Stimulated activated CD4-positive, alpha-beta T cell treated with anti-CD3 and anti-CD28 coated beads, Interleukin-1b, Interleukin-23, amount 100 ng/mL, for 24 hours (primary cell): ENCODE results near the gene IMPDH1.
"Not testable (repeated sequence)": the region's sequence is repeated elsewhere in the genome, so short reads cannot be mapped to it uniquely, and the experiment has no call there.

Source experiments
- DNase-seq, 4 experiments: peaks; one replicate each; pipeline ENCODE4 v3.0.0-alpha.2; 2020; ENCODE audit warnings: low read depth in 4 of 4, low spot score in 1 of 4

The IMPDH1 gene

DNA sequence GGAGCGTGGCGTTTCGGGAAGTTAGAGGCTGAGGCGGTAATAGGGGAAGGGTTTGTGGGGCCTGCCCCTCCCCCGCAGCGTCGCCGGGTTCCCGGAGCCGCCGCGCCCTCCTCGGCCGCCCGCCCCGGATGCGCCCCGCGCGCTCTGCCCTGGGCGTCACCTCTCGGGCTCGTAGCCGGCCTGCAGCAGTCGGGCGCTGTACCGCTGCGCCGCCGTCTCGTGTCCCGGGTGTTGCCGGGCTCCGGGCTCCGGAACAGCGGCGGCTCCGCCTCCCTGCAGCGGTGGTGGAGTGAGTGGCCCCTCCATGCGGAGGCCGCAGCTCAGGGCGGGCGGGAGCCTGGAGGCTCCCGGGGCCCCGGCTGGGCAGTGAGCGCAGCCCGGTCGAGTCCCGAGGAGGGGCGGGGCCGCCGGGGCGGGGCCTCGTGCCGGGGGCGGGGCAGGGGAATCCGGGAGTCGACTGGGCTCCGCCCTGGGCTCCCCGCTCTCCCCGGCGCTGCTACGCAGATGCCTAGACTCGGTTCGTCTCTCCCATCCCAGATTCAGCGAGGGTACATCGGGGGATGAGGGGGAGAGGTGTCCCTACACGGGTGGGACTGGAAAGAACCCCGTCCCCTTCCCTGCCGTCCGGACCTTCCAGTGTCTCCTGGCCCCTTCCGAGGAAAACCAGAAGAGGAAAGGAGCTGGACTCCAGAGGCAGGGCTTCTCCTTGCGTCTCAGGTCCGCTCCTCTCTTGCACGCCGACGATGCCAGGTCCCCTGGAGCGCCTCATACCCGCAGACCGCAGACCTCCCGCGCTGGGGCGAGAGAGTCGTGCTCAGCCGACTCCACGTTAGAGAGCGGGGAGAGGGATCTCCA is at the start of gene IMPDH1:
IMPDH1 (minus strand) TSS at position 387 of the 855 bp plus-strand sequence; CDS start at position 306, 81 bp downstream.
- peak; percentile 57 to 89 (median 82) for DNase-seq

DNA sequence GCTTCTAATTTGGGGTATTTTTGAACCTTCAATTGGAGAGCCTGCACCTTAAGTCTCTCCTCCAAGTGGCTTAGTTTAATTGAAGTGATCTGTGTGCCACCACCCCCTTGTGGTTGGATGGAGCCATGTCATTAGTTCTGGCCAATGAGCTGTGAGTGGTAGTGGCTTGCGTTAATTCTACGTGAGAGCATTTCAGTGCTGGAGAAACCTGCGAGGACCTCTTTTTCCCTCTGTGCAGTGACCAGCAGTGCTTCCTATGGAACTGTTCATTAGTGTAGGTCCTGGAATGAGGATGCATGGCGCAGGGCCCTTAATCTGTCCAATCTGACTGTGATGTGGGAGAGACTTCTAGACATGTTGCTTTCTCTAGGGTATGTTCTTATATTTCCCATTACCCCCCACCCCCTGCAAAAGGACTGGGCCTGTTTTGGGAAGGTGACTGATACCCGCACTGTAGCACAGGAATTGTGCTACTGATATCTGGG is 49.7 kb upstream of the IMPDH1 start:
- DNase-seq = peak in 3 of 4 experiments; percentile 26 to 44 (median 30)

DNA sequence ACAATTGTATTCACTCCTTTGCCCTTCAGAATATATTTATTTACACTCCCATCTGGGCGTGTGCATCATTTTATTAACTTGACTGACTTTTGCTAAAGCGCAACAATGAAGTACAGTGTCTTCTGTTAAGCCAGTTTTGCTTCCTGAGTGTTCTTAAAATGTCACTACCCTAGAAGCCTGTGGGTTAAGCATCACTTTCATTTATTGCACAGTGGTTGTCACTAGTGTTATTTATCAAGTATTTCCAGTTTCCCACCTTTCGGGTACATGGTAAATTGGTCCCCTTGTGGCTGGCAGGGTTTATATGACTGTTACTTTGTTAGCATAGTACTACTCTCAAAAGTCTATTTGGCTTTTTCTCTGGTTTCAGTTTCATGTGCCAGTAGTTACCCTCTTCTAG is 49.2 kb upstream of the IMPDH1 start:
- DNase-seq = peak in 1 of 4 experiments; percentile 25

DNA sequence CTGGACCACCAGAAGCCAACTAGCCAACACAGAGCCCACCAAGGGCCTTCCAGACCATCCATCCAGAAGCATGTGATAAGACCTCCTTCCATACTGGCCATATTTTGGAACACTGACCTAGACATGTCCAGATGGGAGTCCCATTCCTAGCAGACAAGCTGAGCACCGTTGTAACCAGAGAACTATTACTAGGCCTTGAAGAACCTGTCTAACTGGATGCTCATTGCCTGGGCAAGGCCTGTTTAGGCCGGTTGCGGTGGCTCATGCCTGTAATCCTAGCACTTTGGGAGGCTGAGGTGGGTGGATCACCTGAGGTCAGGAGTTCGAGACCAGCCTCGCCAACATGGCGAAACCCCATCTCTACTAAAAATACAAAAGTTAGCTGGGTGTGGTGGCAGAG is 47.6 kb upstream of the IMPDH1 start:
- not testable (repeated sequence) for DNase-seq

DNA sequence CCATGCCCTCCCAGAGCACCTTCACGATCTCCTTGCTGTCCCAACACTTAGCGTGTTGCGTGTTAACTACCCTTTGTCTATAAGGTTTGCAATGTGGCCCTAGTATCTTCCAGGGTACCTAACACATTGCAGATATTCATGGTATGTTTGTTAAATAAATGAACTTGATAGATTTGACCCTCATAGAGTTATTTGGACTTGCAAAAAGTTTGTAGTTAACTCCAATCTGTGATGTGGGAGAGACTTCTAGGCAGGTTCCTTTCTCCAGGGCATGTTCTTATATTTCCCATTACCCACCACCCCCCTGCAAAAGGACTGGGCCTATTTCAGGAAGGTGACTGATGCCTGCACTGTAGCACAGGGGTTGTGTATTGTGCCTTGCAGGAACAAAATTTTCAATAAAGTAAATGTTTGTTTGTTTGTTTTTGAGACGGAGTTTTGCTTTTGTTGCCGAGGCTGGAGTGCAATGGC is 46.5 kb upstream of the IMPDH1 start:
- DNase-seq = no peak

DNA sequence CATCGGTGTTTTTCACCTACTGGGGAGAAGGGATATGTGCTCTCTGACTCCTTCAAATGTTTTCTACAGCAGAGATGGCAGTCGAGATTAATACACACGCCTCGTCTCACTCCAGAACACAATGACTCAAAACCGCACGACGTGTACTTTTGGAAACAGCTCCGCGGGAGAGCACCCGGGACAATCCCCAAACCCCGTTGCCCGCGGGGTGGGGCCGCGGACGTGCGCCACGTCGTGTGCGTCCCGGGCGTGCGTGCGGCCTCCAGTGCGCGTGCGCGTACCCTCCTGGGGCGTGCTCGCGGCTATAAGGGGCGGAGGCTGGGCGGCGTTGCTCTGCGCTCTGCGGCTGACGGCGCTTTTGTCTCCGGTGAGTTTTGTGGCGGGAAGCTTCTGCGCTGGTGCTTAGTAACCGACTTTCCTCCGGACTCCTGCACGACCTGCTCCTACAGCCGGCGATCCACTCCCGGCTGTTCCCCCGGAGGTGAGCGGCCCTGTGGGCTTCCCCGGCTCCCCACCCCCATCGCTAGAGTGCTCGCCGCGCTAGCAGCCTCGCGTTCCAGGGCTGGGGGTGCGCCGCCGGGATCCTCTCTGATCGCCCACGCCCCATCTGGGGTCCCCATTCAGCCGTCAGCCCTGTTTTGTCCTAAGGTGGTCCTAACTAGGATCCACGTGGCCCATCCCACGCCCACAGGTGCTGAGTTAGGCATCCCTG is 45.9 kb upstream of the IMPDH1 start, which contains the start of gene HILPDA:
HILPDA (plus strand) TSS at position 336 of the 712 bp plus-strand sequence. CDS start 1,391 bp downstream, outside the sequence.
- DNase-seq = peak; percentile 88 to 94 (median 89)

DNA sequence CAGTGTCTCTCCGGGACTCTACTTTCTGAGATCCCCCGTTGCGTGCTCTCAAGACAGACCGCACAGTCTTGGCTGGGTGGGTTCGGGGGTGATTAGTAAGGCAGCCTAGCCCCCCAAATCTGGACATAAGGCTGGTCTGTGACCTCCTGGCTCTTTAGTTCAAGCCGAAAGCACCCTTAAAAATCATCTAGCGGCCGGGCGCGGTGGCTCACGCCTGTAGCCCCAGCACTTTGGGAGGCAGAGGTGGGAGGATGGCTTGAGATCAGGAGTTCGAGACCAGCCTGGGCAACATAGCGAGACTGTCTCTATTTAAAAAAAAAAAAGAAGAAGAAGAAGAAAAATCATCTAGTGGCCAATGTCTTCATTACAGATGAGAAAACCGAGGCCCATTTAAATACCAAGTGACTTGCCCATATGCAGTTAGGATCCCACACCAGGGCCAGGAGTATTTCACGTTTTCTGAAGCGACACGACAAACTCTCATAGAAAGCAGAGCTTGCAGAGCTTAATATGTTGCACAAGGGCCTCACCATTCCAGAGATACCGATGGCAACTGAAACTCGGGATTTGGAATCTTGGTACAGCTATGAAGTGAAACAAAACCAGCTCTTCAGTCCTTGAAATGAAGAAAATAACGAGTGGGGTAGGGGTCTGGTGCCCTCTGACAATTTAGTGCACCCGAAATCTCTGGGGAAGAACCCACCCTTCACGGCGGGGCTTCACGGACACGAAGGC is 45.2 kb upstream of the IMPDH1 start:
- no peak for DNase-seq

DNA sequence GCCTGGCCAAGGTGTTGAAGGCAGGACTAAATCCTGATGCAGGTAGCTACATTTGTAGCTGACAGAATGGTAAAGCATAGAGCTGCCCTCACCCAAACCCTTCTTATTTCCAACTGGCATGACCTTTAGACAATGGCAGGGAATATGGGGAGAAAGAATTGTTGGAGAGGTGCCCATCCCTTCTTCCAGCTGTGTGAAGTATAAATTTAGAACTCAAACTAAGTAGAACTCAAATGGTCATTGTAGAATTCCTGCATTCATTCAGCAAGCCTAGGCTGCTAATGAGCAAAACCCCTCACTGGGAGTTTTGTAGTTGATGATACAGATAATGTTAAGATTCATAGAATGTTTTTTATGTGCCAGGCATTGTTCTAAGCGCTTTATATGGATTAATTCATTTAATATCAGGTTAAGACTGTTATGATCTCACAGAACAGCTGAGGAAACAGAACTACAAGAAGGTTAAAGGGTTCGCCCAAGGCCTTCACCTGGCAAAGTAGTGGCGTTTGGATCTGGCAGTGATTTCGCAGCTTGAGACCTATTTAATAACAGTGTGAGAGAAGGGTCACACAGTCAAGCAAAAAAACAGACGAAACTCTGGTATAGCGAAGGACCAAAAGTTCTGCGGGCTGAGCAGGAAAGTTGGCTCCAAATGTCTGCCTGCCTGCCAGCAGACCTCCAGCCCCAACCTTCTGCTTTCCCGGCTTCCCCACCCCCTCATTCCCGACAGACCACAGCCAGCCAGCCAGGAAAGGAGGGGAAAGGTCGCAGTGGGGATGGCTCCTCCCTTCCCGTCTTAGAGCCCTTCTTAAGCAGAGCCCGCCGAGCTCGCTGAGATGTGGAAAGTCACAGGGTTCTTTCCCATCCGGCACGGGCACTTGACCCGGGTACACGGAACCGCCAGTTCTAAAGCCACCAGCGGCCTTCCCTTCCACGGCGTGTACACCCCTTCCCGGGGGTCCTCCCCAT is 44.3 kb upstream of the IMPDH1 start:
- DNase-seq = no peak

DNA sequence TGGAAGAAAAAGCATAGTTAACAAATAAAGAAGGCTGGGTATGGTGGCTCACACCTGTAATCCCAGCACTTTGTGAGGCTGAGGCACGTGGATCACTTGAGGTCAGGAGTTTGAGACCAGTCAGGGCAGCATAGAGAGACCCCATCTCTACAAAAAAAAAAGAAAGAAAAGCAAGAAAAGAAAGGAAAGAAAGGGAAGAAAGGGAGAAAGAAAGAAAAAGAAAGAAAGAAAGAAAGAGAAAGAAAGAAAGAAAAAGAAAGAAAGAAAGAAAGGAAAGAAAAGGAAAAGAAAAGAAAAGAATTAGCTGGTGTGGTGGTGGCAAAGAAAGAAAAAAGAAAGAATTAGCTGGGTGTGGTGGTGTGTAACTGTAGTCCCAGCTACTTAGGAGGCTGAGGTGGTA is 42.8 kb upstream of the IMPDH1 start:
- no peak for DNase-seq

DNA sequence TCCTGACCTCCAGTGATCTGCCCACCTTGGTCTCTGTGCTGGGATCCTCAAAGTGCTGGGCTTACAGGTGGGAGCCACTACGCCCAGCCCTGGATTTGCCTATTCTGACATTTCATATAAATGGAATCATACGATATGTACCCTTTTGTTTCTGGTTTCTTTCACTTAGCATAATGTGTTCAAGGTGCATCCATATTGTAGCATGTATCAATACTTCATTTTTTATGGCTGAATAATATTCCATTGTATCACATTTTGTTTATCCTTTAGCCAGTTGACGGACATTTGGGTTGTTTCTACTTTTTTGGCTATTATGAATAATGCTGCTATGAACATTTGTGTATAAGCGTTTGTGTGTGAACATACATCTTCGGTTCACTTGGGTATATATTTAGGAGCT is 41.1 kb upstream of the IMPDH1 start:
- DNase-seq = no peak

DNA sequence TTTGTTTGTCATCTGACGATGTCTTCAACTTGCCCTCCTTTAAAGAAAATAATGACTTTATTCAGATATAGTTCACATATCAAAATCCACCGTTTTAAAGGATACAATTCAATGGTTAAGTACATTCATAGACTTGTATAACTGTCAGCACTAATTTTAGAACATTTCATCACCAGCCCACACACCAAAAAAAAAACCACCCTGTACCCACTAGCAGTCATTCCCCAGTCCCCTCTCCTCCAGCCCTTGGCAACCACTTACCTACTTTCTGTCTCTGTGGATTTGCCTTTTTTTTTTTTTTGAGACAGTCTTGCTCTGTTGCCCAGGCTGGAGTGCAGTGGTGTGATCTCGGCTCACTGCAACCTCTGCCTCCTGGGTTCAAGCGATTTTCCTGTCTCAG is 40.6 kb upstream of the IMPDH1 start:
- DNase-seq = no peak

DNA sequence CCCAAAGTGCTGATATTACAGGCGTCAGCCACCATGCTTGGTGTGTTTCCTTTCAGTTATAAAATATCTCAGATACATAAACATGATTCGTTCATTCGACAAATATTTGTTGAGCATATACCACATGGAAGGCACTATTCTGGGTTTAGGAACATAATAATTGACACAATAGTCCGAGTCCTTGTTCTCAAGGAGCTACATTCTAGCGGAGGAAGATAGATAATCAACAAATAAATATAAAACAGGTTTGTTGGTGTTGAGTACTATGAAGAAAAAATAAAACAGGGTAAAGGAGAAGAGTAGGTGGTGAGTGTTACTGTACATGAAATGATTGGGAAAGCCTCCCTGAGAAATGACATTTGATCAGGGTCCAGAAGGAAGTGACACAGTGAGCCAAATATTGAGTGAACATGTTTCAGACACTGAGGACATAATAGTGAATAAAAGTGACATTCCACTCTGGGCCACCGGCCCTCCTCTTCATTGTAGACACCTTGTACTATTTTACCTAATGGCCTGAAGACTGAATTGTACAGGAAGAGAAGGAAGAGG is 39.0 kb upstream of the IMPDH1 start:
- DNase-seq = no peak

DNA sequence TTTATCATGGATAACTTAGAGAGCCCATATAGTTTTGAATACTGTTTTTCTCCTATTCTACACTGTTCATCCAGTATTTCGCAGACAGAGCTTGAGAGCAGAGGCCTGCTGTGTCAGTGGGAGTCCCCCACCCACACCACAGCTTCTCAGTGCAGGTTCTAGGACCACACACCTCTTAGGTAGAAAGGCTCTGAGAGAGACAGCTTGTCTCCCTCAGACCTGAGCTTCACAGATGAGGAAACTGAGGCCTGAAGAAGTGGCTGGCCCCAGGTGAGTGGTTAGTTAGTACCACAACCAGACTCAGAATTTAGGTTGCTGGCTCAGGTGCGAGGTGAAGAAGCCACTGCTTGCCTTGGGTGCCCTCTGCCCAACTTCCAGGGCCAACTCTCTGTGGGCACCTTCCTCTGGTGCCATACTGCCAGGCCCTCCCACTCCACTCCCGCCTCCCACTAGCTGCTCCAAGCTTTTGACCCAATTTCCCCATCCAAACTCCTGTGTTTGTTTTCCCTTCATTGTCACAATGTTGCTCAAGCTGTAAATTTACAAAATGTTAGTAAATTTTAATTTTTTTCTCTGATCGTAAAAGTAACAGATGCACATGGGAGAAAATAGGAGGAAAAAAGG is 38.3 kb upstream of the IMPDH1 start:
- no peak for DNase-seq

DNA sequence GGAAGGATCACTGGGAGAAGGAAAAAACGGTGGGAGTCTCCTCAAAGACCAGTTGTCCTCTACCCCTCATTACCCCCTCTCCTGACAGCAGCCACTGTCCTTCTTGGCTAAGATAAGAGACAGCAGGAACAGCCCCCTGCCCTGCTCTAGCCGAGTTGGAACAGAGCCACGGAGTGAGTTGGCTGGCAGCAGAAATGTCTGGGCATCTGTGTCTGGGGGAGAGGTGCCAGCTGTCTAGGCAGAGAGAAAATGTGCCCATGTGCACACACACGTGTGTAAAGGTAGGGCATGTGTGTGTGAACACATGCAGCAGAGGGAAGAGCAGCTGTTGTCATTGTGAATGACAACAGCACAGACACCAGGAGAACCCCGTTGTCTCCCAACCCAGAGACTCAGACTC is 36.5 kb upstream of the IMPDH1 start:
- DNase-seq = no peak

DNA sequence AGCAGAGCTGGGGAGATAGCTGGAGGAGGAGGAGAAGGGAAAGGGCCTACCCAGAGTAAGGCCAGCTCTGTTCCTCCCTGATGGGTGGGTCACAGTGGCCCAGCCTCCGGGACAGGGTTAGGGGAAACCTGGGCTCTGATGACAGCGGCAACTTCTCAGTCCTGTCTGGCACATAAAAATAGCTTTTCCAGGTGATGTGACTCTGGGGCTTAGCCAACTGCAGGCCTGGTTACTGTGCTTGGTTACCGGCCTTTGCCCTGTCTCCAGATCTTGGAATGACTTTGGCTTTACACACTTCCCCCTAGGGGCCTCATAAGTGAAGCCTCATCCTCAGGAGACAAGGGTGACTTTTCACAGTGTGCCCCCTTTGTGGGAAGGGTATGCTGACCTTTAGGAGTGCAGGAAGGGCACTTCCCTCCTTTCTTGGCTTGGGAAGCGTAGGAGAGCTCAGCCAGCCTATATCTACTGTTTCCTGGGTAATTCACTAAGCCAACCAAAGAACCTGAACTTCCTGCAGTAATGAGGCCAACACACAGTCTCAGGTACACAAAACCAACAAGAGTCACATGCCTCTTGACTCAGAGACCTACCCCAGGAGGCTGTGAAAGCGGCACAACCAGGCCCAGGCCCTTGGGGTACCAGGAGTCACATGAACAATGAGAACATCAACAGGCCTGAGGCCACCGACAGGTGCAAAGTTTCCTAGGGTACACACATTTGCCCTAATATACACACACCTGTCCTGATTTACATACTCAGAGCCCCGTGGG is 34.2 kb upstream of the IMPDH1 start:
- no peak for DNase-seq

DNA sequence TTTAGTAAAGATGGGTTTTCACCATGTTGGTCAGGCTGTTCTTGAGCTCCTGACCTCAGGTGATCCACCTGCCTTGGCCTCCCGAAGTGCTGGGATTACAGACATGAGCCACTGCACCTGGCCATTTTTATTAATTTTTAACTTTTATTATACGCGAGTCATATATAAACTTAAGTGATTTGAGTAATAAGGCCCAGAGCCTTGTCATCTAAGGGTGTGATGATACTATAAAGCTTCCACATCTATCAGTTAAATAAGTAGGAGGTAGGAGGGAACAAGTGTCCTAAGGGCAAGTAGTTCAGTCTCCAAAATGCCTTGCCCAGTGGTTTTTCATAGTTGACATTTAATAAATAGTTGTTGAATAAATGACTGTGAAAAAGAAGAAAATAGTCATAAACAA is 32.6 kb upstream of the IMPDH1 start:
- no peak for DNase-seq

DNA sequence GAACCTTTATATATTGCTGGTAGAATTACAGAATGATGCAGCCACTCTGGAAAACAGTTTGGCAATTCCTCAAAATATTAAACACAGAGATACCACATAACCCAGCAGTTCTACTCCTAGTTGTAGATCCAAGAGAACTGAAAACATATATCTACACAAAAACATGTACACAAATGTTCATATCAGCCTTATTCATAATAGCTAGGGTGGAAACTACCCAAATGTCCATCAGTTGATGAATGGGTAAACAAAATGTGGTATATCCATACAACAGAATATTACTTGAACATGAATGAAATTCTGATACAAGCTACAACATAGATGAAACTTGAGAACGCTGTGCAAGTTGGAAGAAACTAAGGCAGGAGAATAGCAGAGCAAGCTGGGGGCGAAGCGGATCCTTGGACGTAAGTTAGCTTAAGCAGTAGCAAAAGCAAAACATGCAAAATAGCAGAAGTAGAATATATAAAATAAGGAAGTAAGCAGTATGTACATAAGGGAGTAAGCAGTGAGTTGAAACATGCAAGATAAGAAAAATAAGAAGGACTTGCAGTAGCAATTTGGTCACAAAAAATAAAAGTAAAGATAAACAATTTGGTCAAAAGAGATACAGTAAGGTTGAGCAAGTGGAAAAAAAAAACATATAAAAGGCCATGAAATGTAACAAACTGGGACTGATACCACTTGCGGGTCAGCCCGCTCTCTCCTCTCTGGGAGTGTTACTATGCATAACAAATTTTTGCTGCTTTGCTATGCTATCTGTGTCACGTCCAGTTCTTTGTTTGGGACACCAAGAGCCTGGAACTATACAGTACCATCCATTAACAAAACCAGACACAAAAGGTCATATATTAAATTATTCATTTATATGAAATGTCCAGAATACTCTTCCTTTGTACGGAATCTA is 27.9 kb upstream of the IMPDH1 start:
- DNase-seq = no peak

DNA sequence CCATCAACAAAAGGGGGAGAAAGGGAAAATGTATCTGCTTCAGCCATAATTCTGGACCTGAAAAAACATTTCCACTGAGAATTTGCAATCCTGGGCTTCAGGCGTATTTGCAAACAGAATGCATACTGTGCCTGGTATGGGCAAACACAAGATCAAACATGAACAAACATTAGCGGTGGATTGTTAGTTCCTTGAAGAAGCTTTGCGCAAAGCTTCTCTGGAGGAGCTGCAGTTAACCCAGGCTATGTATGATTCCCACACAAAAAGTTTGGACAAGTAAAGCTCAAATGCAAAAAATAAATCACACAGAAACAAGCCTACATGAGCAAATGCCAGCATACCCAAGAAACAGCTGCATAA is 25.5 kb upstream of the IMPDH1 start:
- DNase-seq = no peak
